Smooth muscle cell of the brain vasculature (primary cell): ENCODE measurements around the gene HSP90B1.

Experiments
- DNase-seq: peaks from one replicate; pipeline ENCODE4 v3.0.0-alpha.2; 2012; ENCODE audit warnings: low read depth, low spot score

The HSP90B1 gene

GRCh38 chr12:103929046-103929783 is 995 bp upstream of the HSP90B1 start:
- peak; percentile 69 for DNase-seq

GRCh38 chr12:103929784-103930033 is 501 bp upstream of the HSP90B1 start:
- DNase-seq, result no peak

GRCh38 chr12:103930787-103931735 is 851 bp downstream of the HSP90B1 start:
- DNase-seq, result no peak

- no peak for DNase-seq
These were observed 3.0 kb downstream of the HSP90B1 start for GRCh38 chr12:103933237-103933636.

- DNase-seq, result no peak
These were observed 6.5 kb downstream of the HSP90B1 start for GRCh38 chr12:103936679-103937078.

- no peak for DNase-seq
These were observed 14.8 kb downstream of the HSP90B1 start for GRCh38 chr12:103944964-103945363.

- DNase-seq, result no peak
These were observed 17.8 kb downstream of the HSP90B1 start for GRCh38 chr12:103947871-103948555.

GRCh38 chr12:103948746-103949406 is 18.7 kb downstream of the HSP90B1 start:
- no peak for DNase-seq

GRCh38 chr12:103952497-103952896 is 22.3 kb downstream of the HSP90B1 start:
- DNase-seq, result no peak

GRCh38 chr12:103955811-103956508 is 25.8 kb downstream of the HSP90B1 start:
- DNase-seq, result no peak

GRCh38 chr12:103956509-103957027 is 26.4 kb downstream of the HSP90B1 start:
- DNase-seq, result no peak

- DNase-seq, result no peak
These were observed 27.7 kb downstream of the HSP90B1 start for GRCh38 chr12:103957865-103958388.

- DNase-seq, result no peak
These were observed 28.4 kb downstream of the HSP90B1 start for GRCh38 chr12:103958621-103959020.

GRCh38 chr12:103960616-103961227 is 30.5 kb downstream of the HSP90B1 start:
- DNase-seq, result no peak

GRCh38 chr12:103962493-103962892 is 32.3 kb downstream of the HSP90B1 start:
- DNase-seq, result no peak

- DNase-seq, result no peak
These were observed 34.6 kb downstream of the HSP90B1 start for GRCh38 chr12:103964805-103965204.

GRCh38 chr12:103965255-103965589 is 35.0 kb downstream of the HSP90B1 start:
- DNase-seq, result no peak

GRCh38 chr12:103965590-103966504 is 35.6 kb downstream of the HSP90B1 start, which contains the start of gene TDG:
TSS of gene TDG (plus strand) at chr12:103965872. CDS start at chr12:103966038, 166 bp downstream.
- DNase-seq, result peak; percentile 99

GRCh38 chr12:103966736-103967135 is 36.5 kb downstream of the HSP90B1 start:
- no peak for DNase-seq
